OCI-M1 (cell line): ENCODE data around the gene SOX1.
A peak's percentile ranks its signal among the peaks of the same experiment; 100 is the strongest.

Source experiments
- DNase-seq: peaks from one replicate; lab custom pipeline; 2025; lab: John Stamatoyannopoulos, UW

The SOX1 gene

GRCh38 chr13:112072534-112073244, 5.7 kb downstream of the SOX1 start:
- no peak for DNase-seq

GRCh38 chr13:112073245-112074138, 6.5 kb downstream of the SOX1 start:
- no peak for DNase-seq

- no peak for DNase-seq
Measured at GRCh38 chr13:112074139-112074865, 7.4 kb downstream of the SOX1 start.

GRCh38 chr13:112077729-112078128, 10.8 kb downstream of the SOX1 start:
- no peak for DNase-seq

- DNase-seq: no peak
Measured at GRCh38 chr13:112078216-112078615, 11.3 kb downstream of the SOX1 start.

- no peak for DNase-seq
Measured at GRCh38 chr13:112078879-112079531, 12.1 kb downstream of the SOX1 start.

- DNase-seq: no peak
Measured at GRCh38 chr13:112079696-112080095, 12.7 kb downstream of the SOX1 start.

- DNase-seq: no peak
Measured at GRCh38 chr13:112083971-112084370, 17.0 kb downstream of the SOX1 start.

GRCh38 chr13:112092453-112092852, 25.5 kb downstream of the SOX1 start:
- DNase-seq: no peak

GRCh38 chr13:112095354-112095753, 28.4 kb downstream of the SOX1 start:
- no peak for DNase-seq

GRCh38 chr13:112096959-112097358, 30.0 kb downstream of the SOX1 start:
- no peak for DNase-seq

GRCh38 chr13:112097770-112098169, 30.8 kb downstream of the SOX1 start:
- DNase-seq: no peak

- DNase-seq: no peak
Measured at GRCh38 chr13:112098699-112099098, 31.8 kb downstream of the SOX1 start.

GRCh38 chr13:112101360-112101930, 34.5 kb downstream of the SOX1 start:
- DNase-seq: peak; percentile 39

GRCh38 chr13:112102243-112102642, 35.3 kb downstream of the SOX1 start:
- DNase-seq: no peak

GRCh38 chr13:112103260-112103838, 36.4 kb downstream of the SOX1 start:
- DNase-seq: no peak

- DNase-seq: no peak
Measured at GRCh38 chr13:112103961-112104880, 37.3 kb downstream of the SOX1 start.

- DNase-seq: no peak
Measured at GRCh38 chr13:112104881-112105234, 37.9 kb downstream of the SOX1 start.

- DNase-seq: no peak
Measured at GRCh38 chr13:112105244-112105681, 38.3 kb downstream of the SOX1 start.

- no peak for DNase-seq
Measured at GRCh38 chr13:112105892-112106291, 38.9 kb downstream of the SOX1 start.
